ENCODE measurements around the gene CCDC78. TPM values are rescaled to one million over a fixed set of nuclear protein-coding genes. Genes with fewer than 3 reads are reported as not detected.

The CCDC78 gene
- total and polyA plus RNA-seq, 2 of the 13 experiments (the other 11 are each of a cell fraction or from before 2014, with no cell fraction given), result 0.53 to 1.5 TPM

DNA sequence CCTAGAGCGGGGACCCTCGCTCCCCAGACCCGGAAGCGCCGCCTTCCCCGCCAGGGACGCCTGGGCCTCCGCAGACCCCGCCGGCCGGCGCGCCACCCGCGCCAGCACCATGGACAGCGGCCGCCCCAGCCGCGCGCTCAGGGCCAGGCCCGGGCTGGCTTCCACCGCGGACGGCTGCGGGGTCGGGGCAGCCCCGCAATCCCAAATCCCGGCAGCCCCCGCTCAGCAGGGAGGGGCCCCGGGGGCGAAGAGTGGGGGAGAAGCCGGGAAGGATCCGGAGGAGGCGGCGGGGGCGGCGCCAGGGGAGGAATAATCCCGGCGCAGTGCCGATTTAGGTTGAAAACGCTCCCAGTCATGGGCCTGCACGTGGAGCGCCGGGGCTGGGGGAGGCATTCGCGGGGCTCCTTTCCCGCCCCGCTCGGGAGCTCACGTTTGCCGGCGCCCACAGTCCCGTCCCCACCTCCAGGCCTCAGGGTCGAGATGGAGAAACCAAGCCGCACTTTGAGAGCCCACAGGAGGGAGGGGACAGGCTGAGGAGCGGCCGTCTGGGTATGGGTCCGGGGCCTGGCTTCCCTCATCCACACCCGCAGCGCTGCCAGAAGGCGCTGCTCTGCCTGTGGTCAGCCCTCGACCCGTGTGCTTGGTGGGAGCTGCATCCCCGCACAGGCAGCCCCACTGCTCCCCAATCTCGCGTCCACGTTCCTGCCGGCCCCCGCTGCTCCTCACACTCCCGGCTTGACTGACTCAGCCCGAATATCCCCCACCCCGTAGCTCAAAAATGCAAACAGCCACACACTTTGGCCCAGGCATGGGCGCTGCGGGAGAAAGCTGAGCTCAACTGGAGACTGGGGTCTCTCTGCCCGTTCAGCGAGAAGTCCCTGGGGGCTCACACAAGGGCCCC is 25.3 kb downstream of the CCDC78 start (continued):
- TF ChIP-seq, protein P1, sequence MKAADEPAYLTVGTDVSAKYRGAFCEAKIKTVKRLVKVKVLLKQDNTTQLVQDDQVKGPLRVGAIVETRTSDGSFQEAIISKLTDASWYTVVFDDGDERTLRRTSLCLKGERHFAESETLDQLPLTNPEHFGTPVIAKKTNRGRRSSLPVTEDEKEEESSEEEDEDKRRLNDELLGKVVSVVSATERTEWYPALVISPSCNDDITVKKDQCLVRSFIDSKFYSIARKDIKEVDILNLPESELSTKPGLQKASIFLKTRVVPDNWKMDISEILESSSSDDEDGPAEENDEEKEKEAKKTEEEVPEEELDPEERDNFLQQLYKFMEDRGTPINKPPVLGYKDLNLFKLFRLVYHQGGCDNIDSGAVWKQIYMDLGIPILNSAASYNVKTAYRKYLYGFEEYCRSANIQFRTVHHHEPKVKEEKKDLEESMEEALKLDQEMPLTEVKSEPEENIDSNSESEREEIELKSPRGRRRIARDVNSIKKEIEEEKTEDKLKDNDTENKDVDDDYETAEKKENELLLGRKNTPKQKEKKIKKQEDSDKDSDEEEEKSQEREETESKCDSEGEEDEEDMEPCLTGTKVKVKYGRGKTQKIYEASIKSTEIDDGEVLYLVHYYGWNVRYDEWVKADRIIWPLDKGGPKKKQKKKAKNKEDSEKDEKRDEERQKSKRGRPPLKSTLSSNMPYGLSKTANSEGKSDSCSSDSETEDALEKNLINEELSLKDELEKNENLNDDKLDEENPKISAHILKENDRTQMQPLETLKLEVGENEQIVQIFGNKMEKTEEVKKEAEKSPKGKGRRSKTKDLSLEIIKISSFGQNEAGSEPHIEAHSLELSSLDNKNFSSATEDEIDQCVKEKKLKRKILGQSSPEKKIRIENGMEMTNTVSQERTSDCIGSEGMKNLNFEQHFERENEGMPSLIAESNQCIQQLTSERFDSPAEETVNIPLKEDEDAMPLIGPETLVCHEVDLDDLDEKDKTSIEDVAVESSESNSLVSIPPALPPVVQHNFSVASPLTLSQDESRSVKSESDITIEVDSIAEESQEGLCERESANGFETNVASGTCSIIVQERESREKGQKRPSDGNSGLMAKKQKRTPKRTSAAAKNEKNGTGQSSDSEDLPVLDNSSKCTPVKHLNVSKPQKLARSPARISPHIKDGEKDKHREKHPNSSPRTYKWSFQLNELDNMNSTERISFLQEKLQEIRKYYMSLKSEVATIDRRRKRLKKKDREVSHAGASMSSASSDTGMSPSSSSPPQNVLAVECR (CRISPR knock-in tag; IDR thresholded peaks at IDR 0.05; ENCODE audit: borderline replicate concordance), result peak; percentile 46; the same call in 1 of the 2 replicates
- TF ChIP-seq LBX2 (CRISPR knock-in tag; IDR thresholded peaks at IDR 0.05; ENCODE audit: borderline replicate concordance) (no peak; the same call in 1 of the 2 replicates), MATR3 (CRISPR knock-in tag; IDR thresholded peaks at IDR 0.05) (no peak), GATAD1 (CRISPR knock-in tag; IDR thresholded peaks at IDR 0.05) (0 out of 2 replicates have a peak, but pooled peaks have one; percentile 32), ZSCAN5A (CRISPR knock-in tag; IDR thresholded peaks at IDR 0.05; ENCODE audit: borderline replicate concordance) (no peak), ZNF784 (CRISPR knock-in tag; IDR thresholded peaks at IDR 0.05; ENCODE audit: borderline replicate concordance) (peak; percentile 81; the same call in 1 of the 2 replicates)
